GM19035 (cell line): ENCODE results near the gene MASP1.

Experiments used
- ATAC-seq: cut with Tn5 transposase; IDR thresholded peaks from one replicate; pipeline ENCODE4 v1.9.1; 2021; ENCODE audit not compliant: unreplicated experiment

Gene MASP1

GRCh38 chr3:187295316-187296034, 3.9 kb upstream of the MASP1 start:
- ATAC-seq, result no peak

DNA sequence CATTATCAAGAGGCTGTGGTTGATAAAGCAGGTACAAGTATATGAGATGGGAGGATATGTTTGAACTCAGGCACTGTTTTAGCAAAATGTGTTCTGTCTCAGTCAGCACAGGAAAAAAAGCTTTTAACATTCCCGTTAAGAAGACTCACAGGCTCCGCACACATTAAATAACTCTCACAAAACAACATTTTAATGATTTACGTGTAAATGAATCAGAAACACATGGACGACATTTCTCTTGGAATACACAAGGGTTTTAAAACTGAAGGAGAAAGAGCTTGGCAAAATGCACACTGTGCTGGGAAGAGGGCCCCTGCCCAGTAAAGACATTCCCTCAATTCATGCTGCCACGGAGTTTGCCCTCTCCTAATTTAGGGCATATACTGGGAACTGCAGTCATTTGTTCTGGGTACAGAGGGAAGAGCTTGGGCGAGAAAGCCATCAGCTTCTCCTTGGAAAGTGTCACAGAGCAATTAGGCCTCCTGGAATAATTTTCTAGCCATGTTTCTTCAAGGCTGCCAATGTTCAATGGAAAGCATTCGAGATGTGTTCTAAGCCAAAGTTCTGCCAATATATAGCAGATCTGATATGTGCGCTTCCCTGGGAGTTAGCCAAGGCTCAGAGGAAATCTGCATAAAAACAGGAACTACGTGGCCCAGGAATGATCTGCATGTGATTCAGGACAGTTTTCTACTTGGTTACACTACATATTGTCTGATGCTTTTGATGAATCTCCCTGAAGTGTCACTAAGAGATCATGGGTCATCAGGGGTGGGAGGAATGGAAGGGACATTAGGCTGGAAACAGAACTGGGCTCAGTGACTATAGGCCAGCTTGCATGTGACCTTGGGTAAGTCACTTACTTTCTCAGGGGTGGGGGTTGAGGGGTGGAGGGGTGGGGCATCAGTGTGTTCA, 2.2 kb upstream of the MASP1 start:
- no peak for ATAC-seq

DNA sequence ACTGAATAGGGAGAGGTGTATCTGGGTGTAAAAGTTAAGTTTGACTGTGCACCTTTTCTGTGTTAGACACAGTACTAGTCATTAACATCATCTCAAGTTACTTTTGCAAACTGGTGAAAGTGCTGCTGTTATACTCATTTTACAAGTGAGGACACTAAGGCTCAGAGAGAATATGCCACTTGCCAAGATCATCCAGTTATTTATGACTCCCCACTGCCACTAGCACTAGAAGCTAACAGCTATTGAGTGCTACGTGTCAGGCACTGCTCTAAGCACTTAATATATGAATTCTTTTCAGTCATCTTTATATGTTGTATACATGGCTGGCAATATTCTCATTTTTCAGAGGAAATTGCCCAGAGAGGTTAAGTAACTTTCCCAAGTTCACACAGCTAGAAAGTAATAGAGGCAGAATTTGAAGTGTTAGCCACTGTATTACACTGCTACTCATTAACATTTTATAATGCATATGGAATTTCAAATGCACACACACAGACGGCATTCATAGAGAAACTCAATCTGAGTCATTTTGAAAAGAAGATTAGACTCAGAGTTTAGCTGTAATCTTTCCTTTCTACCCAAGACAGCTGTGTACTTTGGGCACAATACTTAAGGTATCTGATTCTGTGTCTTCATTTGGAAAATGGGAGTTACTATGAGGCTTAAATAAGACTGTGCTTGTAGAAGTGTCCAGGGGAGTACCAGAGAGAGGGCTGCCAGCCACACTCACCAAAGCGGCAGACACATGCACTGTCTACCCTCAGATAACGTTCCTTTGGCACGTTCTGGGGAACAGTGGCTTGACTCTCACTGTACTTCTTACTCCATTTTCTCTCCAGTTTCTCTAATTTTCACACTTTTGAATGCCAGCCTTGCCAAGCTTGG, 1.3 kb upstream of the MASP1 start:
- ATAC-seq, result no peak

GRCh38 chr3:187292181-187292580, 644 bp upstream of the MASP1 start:
- ATAC-seq, result no peak

- ATAC-seq, result no peak
Observed at GRCh38 chr3:187291001-187291511, 481 bp downstream of the MASP1 start.

DNA sequence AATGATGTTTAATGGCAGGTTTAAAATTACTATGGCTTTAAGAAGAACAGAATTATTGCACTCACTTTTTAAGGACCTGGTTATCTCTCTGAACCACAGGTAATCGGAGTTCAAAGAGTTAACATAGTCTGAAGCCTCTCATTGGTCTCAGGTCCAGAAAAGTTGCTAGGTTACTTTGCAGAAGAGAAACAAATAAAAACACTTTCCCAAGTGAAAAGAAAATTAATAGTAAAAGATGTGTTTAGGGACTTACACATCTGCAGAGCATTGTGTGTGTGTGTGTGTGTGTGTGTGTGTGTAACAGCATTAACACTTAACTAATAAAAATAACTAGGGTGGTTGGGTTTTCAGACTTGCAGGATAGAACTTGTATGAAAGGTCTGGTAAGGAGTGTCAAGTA, 1.0 kb downstream of the MASP1 start:
- no peak for ATAC-seq

DNA sequence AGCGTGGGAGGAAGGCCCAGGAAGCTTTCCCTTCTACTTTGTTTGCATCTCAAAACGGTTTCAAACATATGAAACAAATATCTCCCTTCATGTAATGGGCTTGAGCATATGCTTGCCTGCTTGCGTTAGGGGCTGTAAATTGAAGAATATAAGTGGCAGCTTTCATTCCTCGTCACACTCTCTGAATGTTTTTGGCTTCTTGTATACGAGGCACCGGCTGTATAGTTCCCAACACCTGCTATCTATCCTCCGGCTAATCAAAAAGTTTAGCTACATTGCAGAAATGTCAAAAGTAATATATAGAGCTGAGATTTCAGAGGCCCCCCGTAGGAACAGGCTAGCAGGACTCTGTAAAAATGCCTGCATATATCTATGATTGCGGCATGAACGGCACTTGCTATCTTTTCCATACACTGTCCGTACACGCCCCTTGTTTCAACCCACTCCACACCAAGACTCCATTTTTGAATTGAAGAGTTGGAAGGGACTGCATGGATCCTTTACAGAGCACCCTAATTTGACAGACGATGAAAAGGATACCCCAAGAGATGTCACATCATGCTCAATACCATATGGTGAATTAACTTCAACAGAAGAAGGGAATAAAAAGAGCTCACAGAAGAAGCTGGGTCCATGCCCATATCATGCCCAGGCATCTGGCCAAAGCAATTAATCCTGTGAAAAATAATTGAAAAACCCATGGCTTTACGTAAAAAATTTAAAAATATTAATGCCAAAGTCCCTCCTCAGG, 2.5 kb downstream of the MASP1 start:
- ATAC-seq, result no peak

DNA sequence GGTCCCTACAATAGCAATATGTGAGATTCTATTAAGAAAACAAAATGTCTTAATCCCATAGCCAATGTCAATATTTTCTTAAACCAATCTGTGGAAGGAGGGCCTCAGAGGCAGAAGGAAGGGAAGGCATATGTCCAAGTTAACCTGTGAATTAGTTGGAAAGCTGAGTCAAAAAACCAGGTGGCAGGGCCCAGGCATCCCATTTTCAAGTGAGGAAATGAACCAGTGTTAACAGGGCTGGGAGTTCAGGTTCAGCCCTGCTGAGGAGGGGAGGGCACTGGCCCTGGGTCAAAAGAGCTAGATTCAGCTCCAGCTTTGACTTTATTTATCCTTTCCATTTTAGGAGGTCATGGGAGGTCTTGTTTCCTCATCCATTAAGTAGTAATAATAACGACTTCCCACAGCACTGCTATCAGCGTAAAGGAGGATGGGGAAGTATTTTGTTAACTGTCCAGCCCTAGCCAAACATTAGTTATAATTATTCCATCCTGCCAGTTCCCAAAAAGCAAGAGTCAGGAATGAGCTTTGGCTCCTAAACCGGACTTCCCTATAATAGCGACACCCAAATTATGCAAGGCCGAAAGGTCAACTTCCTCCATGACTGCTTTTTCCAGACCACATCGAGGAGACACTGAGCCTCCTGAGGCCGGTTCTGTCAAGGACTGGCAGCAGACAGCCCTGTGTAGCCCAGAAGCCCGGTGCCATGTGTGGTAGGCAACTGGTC, 3.2 kb downstream of the MASP1 start:
- no peak for ATAC-seq

DNA sequence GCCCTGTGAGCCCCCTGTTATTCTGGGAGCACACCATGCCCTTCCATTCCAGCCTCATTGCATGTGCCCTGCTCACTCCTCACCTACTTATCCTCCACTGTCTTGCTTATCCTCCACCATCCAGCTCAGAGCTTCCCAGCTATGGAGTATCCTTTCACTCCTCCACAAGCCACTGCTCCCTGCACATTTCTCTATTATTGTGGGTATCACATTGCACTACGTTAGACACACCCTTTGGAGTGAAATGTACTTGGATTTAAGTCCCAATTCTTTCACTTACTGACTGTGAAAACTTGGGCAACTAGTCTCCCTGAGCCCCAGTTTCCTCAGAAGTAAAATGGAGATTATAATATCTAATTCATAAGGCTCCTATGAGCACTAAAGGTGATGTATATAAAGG, 4.3 kb downstream of the MASP1 start:
- ATAC-seq, result no peak

- ATAC-seq, result no peak
Observed at GRCh38 chr3:187286467-187287059, 5.0 kb downstream of the MASP1 start.

- no peak for ATAC-seq
Observed at GRCh38 chr3:187281191-187281714, 10.3 kb downstream of the MASP1 start.

- ATAC-seq, result no peak
Observed at GRCh38 chr3:187280644-187281043, 10.9 kb downstream of the MASP1 start.

DNA sequence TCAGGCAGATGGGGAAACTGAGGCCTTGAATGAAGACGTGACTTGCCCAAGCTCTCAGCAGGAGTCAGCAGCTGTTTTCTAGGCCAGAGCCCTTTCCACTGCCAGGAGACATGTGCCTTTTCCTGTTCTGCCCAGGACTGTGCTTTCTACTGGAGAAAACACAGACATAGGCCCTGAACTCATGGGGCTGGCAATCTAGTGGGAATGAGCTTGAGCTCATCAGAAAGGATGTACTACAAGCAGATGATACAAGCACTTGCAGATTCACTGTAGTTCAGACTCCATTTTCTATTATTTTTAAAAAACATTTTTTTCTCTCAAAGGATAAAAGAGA, 14.4 kb downstream of the MASP1 start:
- no peak for ATAC-seq

- ATAC-seq, result no peak
Observed at GRCh38 chr3:187276397-187277128, 15.0 kb downstream of the MASP1 start.

DNA sequence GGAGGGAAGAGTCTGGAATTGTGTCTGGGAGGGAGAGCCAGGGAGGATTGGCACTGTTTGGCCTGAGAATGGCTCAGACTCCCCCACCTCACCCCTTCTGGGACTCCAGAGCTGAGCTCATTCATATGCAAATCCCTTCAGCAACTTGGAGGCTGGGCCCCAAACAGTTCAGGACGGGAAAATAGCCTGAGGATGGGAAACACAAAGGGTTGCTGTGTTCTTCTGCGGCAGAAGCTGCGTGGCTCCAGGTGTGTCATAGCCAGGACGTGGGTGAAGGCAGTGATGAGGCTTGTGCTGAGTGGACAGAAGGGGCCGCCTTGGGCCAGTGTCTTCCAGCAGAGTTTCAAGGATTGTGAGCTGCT, 16.6 kb downstream of the MASP1 start:
- ATAC-seq, result no peak

DNA sequence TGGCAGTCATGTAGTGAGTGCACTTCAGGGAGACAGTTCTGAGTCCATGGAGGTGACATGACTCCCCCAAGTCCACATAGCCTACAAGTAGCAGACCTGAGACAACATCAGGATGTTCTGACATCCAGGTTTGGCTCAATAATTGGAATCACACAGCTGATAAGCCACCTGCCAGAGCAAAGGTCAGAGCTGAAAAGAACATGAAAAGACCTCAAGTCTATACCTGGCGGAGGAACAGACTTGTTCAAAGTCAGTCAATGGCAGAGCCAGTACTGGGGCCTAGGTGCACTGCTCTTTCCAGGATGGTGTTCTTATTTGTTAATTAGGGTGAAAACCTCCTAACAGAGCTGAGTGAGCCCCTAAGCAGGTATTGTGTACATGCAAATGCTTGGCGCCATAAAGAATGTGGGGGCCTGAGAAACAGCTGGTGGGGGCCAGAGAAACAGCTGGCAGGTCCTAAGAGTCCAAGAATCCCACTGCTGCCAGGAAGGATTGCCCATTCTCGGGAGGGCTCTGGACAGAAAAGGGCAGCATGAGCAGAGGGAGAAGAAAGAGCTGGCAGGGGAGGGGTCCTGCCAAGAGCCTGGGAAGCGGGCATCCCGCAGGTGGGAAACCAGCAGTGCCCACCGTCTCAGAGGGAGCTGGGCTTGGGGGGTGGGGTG, 17.1 kb downstream of the MASP1 start:
- no peak for ATAC-seq

- ATAC-seq, result no peak
Observed at GRCh38 chr3:187271582-187271981, 20.0 kb downstream of the MASP1 start.

- ATAC-seq, result no peak
Observed at GRCh38 chr3:187269486-187269885, 22.1 kb downstream of the MASP1 start.
